ENCODE data around the gene RUNDC3A.

Gene RUNDC3A

GRCh38 chr17:44267818-44268490 is 40.4 kb upstream of the RUNDC3A start, which contains the start of gene SLC4A1:
SLC4A1 (minus strand) TSS chr17:44268135; CDS start chr17:44262866, 5,269 bp downstream.
- H3K4me3 ChIP-seq (ENCODE audit: low read depth, low read length) = no peak within 1 kb of the TSS
- TF ChIP-seq, protein P1, sequence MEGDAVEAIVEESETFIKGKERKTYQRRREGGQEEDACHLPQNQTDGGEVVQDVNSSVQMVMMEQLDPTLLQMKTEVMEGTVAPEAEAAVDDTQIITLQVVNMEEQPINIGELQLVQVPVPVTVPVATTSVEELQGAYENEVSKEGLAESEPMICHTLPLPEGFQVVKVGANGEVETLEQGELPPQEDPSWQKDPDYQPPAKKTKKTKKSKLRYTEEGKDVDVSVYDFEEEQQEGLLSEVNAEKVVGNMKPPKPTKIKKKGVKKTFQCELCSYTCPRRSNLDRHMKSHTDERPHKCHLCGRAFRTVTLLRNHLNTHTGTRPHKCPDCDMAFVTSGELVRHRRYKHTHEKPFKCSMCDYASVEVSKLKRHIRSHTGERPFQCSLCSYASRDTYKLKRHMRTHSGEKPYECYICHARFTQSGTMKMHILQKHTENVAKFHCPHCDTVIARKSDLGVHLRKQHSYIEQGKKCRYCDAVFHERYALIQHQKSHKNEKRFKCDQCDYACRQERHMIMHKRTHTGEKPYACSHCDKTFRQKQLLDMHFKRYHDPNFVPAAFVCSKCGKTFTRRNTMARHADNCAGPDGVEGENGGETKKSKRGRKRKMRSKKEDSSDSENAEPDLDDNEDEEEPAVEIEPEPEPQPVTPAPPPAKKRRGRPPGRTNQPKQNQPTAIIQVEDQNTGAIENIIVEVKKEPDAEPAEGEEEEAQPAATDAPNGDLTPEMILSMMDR (IDR thresholded peaks at IDR 0.05; ENCODE audit: low read depth, low read length) = no peak

DNA sequence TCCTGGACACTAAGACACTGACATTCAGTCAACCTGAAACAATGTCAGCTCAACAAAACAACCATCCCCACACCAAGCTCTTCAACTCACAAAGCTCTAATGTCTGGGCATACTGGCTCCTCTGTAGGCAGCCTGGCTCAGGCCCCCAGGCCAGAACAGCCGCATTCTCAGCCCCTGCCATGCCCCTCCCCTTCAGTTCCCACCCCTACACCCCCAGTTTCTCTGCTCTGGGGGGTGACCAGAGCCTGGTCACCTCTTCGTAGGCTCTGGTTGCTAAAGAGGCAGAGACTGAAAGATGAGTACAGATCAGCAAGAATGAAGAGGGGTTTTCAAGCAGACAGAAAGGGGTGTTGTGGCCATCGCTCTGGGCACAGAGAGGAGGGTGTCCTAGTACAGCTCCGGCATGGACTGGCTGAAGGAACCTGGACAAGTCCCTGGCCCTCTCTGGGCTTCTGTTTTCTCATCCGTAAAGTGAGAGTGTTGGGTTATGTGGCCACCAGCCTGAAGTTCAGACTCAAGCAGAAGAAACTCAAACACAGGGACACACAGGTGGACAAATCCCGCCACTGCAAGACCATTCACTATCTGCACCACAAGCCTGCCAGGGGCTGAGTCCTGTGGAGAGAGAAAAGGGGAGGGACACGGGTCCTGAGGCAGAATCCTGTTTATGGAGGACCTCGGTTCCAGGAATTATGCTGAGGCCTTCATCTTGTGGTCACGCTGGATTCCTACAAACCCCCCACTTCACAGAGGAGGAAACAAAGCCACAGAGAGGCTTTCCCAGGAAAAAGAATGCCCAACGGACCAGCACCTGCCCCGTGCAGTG is 39.5 kb upstream of the RUNDC3A start:
- TF ChIP-seq, protein P1 (IDR thresholded peaks at IDR 0.05; ENCODE audit: low read depth, low read length) = no peak
- no peak overlapping the region for H3K4me3 ChIP-seq (ENCODE audit: low read depth, low read length)

- H3K4me3 ChIP-seq (ENCODE audit: low read depth, low read length) = no peak overlapping the region
- TF ChIP-seq, protein P1 (IDR thresholded peaks at IDR 0.05; ENCODE audit: low read depth, low read length) = no peak
Measured at GRCh38 chr17:44269535-44270240, 38.7 kb upstream of the RUNDC3A start.

- TF ChIP-seq, protein P1 (IDR thresholded peaks at IDR 0.05; ENCODE audit: low read depth, low read length) = no peak
- H3K4me3 ChIP-seq (ENCODE audit: low read depth, low read length) = no peak overlapping the region
Measured at GRCh38 chr17:44272321-44272951, 36.0 kb upstream of the RUNDC3A start.

- TF ChIP-seq, protein P1 (IDR thresholded peaks at IDR 0.05; ENCODE audit: low read depth, low read length) = no peak
- H3K4me3 ChIP-seq (ENCODE audit: low read depth, low read length) = no peak overlapping the region
Measured at GRCh38 chr17:44272954-44273353, 35.4 kb upstream of the RUNDC3A start.

GRCh38 chr17:44273607-44274006 is 34.8 kb upstream of the RUNDC3A start:
- TF ChIP-seq, protein P1 (IDR thresholded peaks at IDR 0.05; ENCODE audit: low read depth, low read length) = no peak
- no peak overlapping the region for H3K4me3 ChIP-seq (ENCODE audit: low read depth, low read length)

Data from WI38 (cell line).